Regular cardiac myocyte (primary cell): ENCODE results near the gene TRIM40. TPM values are rescaled to one million over a fixed set of nuclear protein-coding genes. Genes with fewer than 3 reads are reported as not detected.

ENCODE experiments used
- total RNA-seq: library from RNA; depleted of rRNA; stranded (reverse); fragments of >200 nt; gene quantifications from 2 replicates; pipeline ENCODE4 v1.2.3, GENCODE V29; 2014

Gene TRIM40
- not detected in 2 replicates for total RNA-seq

DNA sequence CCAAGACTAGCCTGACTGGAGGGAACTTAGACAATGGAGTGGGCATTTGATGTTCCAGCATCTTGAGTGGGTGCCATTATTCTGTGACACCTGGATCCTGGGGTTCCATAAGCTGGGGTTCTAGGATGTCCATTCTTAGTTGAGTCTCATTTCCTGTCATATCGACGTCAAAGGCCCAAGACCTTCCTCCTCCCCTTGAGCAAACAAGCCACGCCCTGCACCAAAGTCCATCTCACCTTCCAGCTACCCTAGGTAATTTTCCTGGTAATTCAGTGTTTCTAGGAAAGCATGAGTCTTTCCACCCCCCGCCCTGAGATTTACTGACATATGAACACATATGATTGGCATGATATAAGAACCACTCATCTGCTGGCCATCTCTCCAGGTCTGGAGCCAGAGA is at the start of gene TRIM40:
Gene TRIM40, plus strand, starts transcription at position 384 of the 400 bp plus-strand sequence. CDS start 897 bp downstream, outside the sequence.

GRCh38 chr6:30113003-30113759 is 22.8 kb upstream of the TRIM40 start, which contains the start of gene TRIM31:
TRIM31 (minus strand) TSS chr6:30113090; CDS start chr6:30112805, 285 bp downstream.

GRCh38 chr6:30160785-30161531 is 25.0 kb downstream of the TRIM40 start, which contains the start of gene TRIM10:
TRIM10 (minus strand) TSS chr6:30161211; CDS start chr6:30160858, 353 bp downstream.

DNA sequence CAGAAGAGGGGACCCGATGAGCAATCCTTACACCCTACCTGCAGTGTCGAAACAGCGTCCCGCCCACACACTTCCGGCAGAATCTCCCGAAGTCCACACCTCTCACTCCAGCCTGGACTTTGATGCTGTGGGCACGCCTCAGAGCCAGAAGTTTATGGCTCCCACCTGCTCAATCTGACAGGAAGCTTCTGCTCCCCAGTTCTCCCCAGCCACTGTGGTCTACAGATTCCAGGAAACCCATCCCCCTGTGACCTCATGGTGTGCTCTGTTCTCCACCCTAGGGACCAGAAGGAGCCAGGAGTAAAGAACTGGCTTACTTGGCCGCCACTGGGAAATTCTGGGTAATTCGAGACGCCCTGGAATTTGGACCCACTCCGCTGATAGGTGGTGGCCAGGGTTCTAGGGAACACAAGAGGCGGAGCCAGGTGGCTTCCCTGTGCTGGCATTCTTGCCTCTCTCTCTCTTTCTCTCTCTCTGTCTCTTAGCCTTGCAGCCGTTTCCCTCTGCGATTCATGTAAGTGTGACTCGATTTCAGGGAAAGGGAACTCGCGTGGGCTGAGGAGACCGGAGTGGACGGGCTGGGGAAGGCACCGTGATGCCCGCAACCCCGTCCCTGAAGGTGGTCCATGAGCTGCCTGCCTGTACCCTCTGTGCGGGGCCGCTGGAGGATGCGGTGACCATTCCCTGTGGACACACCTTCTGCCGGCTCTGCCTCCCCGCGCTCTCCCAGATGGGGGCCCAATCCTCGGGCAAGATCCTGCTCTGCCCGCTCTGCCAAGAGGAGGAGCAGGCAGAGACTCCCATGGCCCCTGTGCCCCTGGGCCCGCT is 27.4 kb downstream of the TRIM40 start, which contains the start of gene TRIM15:
Gene TRIM15, plus strand, starts transcription at position 457 of the 828 bp plus-strand sequence. Its CDS starts 139 bp downstream, at position 596.

Other genes starting within 250 kb of the TRIM40 start
- gene HLA-A, start 193.6 kb upstream of the TRIM40 start, total RNA-seq: 160 and 680 TPM in 2 replicates
- 25.9 and 39.7 TPM in 2 replicates for gene POLR1H, start 74.9 kb upstream of the TRIM40 start, total RNA-seq
- gene PPP1R11, start 68.9 kb upstream of the TRIM40 start, total RNA-seq: 13.5 and 16.9 TPM in 2 replicates
- 0.28 TPM in 1 of 2 replicates, not detected in the other for gene RNF39, start 60.4 kb upstream of the TRIM40 start, total RNA-seq
- gene TRIM31, start 23.1 kb upstream of the TRIM40 start, total RNA-seq: not detected in 2 replicates
- under 0.01 TPM in 1 of 2 replicates, not detected in the other for gene TRIM10, start 25.1 kb downstream of the TRIM40 start, total RNA-seq
- not detected in 2 replicates for gene TRIM15, start 27.4 kb downstream of the TRIM40 start, total RNA-seq
- 17.5 and 29.5 TPM in 2 replicates for gene TRIM26, start 77.3 kb downstream of the TRIM40 start, total RNA-seq
- gene TRIM39, start 190.8 kb downstream of the TRIM40 start, total RNA-seq: 9.0 and 9.6 TPM in 2 replicates
- gene RPP21, start 209.0 kb downstream of the TRIM40 start, total RNA-seq: 24.8 and 32.4 TPM in 2 replicates